Measurements from ENCODE around the gene ATP10B.

Gene ATP10B

DNA sequence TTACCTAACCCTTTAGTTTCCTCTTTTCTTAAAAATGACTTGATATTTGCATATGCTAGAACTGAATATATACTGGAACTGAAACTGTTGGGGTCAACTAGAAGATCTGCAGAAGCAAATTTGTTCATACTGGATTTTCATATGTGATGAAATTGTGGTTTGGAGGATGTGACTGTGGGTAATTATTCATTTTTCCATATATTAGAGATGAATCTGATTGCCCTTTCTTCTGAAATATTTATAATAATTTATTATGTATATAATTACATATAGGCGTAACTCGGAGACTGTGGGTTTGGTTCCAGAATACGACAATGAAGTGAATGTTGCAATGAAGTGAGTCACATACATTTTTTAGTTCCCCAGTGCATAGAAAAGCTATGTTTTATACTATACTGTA lies 149.1 kb downstream of the ATP10B start:
- no peak for DNase-seq
- in situ Hi-C loops (cut with HindIII; ENCODE audit: low pct_ligation_motif_present, low pct_unique_long_range_greater_than_20kb, low sequenced_read_pairs), result no loop called here

GRCh38 chr5:160702311-160702803 lies 149.7 kb downstream of the ATP10B start:
- no peak for DNase-seq
- in situ Hi-C loops (cut with HindIII; ENCODE audit: low pct_ligation_motif_present, low pct_unique_long_range_greater_than_20kb, low sequenced_read_pairs), result no loop called here

GRCh38 chr5:160701403-160701802 lies 150.6 kb downstream of the ATP10B start:
- in situ Hi-C loops (cut with HindIII; ENCODE audit: low pct_ligation_motif_present, low pct_unique_long_range_greater_than_20kb, low sequenced_read_pairs), result no loop called here
- no peak for DNase-seq

GRCh38 chr5:160699301-160699700 lies 152.7 kb downstream of the ATP10B start:
- in situ Hi-C loops (cut with HindIII; ENCODE audit: low pct_ligation_motif_present, low pct_unique_long_range_greater_than_20kb, low sequenced_read_pairs), result no loop called here
- DNase-seq, result no peak

- no peak for DNase-seq
- in situ Hi-C loops (cut with HindIII; ENCODE audit: low pct_ligation_motif_present, low pct_unique_long_range_greater_than_20kb, low sequenced_read_pairs), result no loop called here
Observed at GRCh38 chr5:160697281-160697680, 154.7 kb downstream of the ATP10B start.

DNA sequence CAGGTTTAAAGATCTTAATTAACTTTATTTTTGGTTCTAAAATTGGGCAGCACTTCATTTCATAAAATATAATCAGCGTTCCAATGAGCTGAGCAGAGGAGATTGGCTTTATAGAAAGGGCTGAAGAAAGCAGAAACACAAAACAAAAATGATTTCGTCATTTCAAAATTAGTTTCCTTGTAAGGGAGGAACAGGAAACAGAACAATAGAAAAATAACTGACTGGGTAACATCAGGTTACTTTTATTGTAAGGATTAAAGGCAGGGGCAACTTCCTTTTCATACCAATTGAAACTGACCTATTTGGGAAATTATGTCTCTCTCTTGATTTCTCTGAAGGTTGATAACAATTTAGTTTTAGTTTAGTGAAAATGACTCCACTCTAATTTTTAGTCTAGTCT lies 157.1 kb downstream of the ATP10B start:
- DNase-seq, result no peak
- in situ Hi-C loops (cut with HindIII; ENCODE audit: low pct_ligation_motif_present, low pct_unique_long_range_greater_than_20kb, low sequenced_read_pairs), result no loop called here

GRCh38 chr5:160693831-160694465 lies 158.1 kb downstream of the ATP10B start:
- no peak for DNase-seq
- in situ Hi-C loops (cut with HindIII; ENCODE audit: low pct_ligation_motif_present, low pct_unique_long_range_greater_than_20kb, low sequenced_read_pairs), result no loop called here

DNA sequence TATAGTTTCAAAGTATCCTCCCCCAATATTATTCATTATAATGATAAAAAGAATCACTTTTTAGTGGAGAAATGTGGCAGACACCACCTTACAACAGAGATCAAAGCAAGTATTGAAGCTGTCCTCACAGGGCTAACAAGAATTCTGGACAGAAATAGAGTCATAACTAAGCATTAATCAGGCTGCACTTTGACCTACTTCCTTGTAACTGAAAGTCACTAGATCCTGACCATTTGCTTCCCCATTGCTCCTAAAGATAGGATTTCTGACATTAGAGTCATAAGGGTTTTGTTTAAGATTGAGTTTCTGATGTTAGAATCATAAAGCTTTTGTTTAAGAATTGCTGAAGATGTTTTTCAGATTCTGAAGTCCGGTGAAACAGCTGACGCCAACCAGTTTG lies 159.7 kb downstream of the ATP10B start:
- DNase-seq, result no peak
- in situ Hi-C loops (cut with HindIII; ENCODE audit: low pct_ligation_motif_present, low pct_unique_long_range_greater_than_20kb, low sequenced_read_pairs), result no loop called here

DNA sequence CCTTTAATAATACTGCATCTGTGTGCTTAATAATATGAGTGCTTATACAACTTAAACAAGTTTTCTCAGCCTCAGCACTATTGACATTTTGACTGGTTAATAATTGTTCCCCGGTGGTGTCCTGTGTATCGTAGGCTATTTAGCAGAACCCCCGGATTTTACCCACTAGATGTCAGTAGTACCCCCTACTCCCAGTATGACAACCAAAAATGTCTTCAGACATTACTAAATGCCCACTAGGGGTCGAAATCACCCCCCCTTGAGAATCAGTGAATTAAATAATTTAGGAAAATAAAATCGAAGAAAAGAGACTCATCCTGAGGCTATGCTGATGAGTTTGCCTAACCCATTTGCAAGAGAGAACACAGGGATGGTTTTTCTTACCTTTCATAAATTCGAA lies 166.3 kb downstream of the ATP10B start:
- DNase-seq, result peak; percentile 4
- in situ Hi-C loops (cut with HindIII; ENCODE audit: low pct_ligation_motif_present, low pct_unique_long_range_greater_than_20kb, low sequenced_read_pairs), result no loop called here

DNA sequence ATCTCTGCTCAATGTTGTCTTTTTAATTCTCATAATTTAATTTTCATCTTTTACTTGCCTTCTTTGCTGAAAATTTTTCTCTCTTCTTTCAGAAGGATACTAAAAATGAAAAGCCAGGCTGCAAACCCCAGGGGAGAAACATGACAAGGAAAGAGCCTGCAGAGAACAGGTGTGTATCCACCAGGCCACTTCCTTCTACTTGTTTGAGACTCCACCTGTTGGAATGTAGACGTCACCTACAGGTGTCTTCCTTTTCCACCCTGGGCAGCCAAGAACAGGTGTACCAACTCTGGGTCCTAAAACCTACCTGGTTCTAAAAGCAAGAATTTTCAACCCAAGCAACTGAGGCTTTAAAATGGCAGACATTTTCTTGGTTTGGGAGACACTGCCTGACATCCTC lies 166.8 kb downstream of the ATP10B start:
- in situ Hi-C loops (cut with HindIII; ENCODE audit: low pct_ligation_motif_present, low pct_unique_long_range_greater_than_20kb, low sequenced_read_pairs), result no loop called here
- no peak for DNase-seq

- no peak for DNase-seq
- in situ Hi-C loops (cut with HindIII; ENCODE audit: low pct_ligation_motif_present, low pct_unique_long_range_greater_than_20kb, low sequenced_read_pairs), result no loop called here
Observed at GRCh38 chr5:160679567-160680309, 172.3 kb downstream of the ATP10B start.

GRCh38 chr5:160675988-160676387 lies 176.0 kb downstream of the ATP10B start:
- in situ Hi-C loops (cut with HindIII; ENCODE audit: low pct_ligation_motif_present, low pct_unique_long_range_greater_than_20kb, low sequenced_read_pairs), result no loop called here
- no peak for DNase-seq

DNA sequence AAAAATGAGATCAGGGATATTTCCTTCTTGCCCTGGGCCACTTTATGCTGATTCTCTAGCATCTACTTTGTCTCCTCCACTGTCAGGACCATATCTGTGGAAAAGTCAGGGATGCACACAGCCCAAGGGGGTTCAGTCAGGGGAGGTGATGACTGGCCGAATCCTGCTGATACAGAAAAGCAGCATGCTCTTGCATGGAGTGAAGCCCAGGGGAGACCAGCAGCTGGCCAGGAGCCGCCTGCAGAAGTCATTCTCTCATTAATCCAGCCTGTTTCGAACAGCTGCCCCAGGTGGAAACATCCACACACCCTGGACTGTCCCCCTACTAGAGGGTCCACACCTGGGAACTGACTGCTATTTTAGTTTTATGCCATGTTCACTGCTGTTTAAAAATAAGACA lies 177.1 kb downstream of the ATP10B start:
- in situ Hi-C loops (cut with HindIII; ENCODE audit: low pct_ligation_motif_present, low pct_unique_long_range_greater_than_20kb, low sequenced_read_pairs), result no loop called here

GRCh38 chr5:160672521-160672920 lies 179.5 kb downstream of the ATP10B start:
- no peak for DNase-seq
- in situ Hi-C loops (cut with HindIII; ENCODE audit: low pct_ligation_motif_present, low pct_unique_long_range_greater_than_20kb, low sequenced_read_pairs), result no loop called here

More for the DNA sequence above, 177.1 kb downstream of the ATP10B start:
- DNase-seq, result no peak

DNA sequence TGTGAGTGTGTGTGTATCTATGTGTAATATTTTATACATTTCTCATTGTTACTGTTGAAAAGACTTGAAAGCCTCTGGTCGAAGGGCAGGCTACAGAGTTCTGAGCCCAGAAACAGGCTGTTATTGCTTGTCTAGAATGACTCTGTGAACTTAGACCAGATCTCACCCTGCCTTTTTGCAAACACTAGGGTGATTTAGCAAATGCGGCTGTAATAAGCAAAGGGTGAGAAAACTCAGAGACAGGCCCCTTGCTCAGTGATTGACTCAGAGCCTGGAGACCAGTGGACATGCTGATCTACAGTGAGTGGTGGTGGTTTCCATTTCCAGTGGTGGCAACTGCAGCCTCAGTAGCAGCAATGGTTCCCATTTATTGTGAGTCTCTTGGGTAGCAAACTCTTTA lies 183.7 kb downstream of the ATP10B start:
- in situ Hi-C loops (cut with HindIII; ENCODE audit: low pct_ligation_motif_present, low pct_unique_long_range_greater_than_20kb, low sequenced_read_pairs), result no loop called here

GRCh38 chr5:160667160-160667559 lies 184.9 kb downstream of the ATP10B start:
- in situ Hi-C loops (cut with HindIII; ENCODE audit: low pct_ligation_motif_present, low pct_unique_long_range_greater_than_20kb, low sequenced_read_pairs), result no loop called here
- no peak for DNase-seq

More for the DNA sequence above, 183.7 kb downstream of the ATP10B start:
- no peak for DNase-seq

- in situ Hi-C loops (cut with HindIII; ENCODE audit: low pct_ligation_motif_present, low pct_unique_long_range_greater_than_20kb, low sequenced_read_pairs), result no loop called here
- no peak for DNase-seq
Observed at GRCh38 chr5:160665460-160665859, 186.6 kb downstream of the ATP10B start.

DNA sequence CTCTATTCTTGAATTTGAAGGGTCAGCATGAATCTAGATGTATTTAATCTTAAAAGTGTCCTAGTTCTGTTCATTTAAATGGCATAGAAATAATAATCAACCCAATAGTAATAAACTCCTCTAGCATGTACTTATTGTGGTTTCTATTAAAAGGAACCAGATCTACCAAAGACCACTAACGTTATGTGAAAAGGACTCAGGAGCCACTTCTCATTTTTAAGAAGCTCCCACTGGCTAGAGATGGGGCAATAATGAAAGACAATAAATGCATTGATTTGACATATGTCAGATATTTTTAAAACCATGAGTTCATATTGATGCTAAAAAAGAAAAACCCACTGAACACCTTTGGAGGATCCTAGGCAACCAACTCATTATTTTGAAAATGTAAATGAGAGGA lies 191.9 kb downstream of the ATP10B start:
- no peak for DNase-seq
- in situ Hi-C loops (cut with HindIII; ENCODE audit: low pct_ligation_motif_present, low pct_unique_long_range_greater_than_20kb, low sequenced_read_pairs), result no loop called here

DNA sequence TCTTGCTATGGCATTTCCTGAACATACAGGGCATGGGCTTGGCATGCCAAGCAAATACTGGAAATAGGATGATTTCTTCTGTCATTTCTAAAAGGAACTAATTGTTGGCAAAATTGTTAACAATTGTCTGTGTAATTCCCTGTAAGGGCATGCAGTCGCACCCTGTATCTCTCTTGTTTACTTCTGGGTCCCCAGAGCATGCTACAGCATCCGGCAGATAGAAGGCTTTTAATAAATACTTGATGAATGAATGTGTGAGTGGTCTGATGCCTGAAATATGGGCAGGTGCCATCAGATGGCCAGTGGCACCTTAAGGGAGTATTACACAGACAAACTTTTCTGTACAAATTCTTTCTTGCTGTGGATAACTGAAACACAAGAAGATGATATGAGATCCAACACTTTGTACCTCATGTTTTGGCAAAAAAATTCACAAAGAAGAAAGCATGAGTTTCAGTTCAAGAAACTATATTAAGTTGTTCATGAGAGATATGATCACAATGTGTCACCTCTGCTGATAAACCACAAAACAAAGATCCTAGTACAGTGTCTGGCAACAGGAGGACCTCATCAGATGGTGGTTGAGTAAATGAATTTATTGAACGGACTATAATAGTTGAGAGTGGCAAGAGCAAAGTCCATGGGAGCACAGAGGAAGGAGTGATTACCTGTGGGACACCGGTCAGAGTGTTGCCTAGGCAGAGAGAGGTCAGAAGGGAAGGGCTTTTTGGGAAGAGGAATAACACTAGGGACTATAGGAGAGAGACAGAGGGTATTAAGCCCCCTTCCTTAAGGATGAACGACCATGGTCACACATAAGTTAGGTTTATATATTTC lies 194.2 kb downstream of the ATP10B start:
- in situ Hi-C loops (cut with HindIII; ENCODE audit: low pct_ligation_motif_present, low pct_unique_long_range_greater_than_20kb, low sequenced_read_pairs), result no loop called here
- DNase-seq, result no peak
